H1 (cell line): Measurements from ENCODE around the gene PCTP. TPM values are rescaled to one million over a fixed set of nuclear protein-coding genes. Genes with fewer than 3 reads are reported as not detected.

ENCODE experiments used
- ATF2 ChIP-seq: IDR thresholded peaks from 2 replicates; pipeline ENCODE4 v1.6.1; 2012; ENCODE audit warnings: low read length, inconsistent platforms
- BACH1 ChIP-seq: IDR thresholded peaks from 2 replicates; pipeline ENCODE4 v1.6.1; 2012; ENCODE audit warnings: low read length, improper control_type of control experiment
- CBX8 ChIP-seq: fragments of 300-800, 300-1000 bp; sonication (generic); IDR thresholded peaks from 2 replicates; pipeline ENCODE4 v1.7.1; 2016; ENCODE audit warnings: low read depth, low read length, borderline replicate concordance
- SRF ChIP-seq: IDR thresholded peaks from 2 replicates; pipeline ENCODE4 v1.6.1; 2011; ENCODE audit warnings: mild to moderate bottlenecking, low read depth, low read length, moderate library complexity
- polyA plus RNA-seq, 7 experiments: library from polyadenylated mRNA; depleted of rRNA in 3 of 7; stranded (reverse) in 5 of 7; unstranded in 2 of 7; fragments of >200 nt in 5 of 7; fragments of 200-250 nt in 2 of 7; gene quantifications; 1 replicate in 5 of 7; 2 replicates in 1 of 7; 4 replicates in 1 of 7; pipeline versions ENCODE4 v1.2.1 to v1.2.3, GENCODE V29; 2011 to 2013; ENCODE audit warnings: missing spikeins in 2 of 7, mixed read lengths in 2 of 7
- total RNA-seq: library from RNA; stranded (reverse); fragmentation: NEBNext Ultra II Directional; extraction: Animal tissue kit (Norgen Biotek cat#: 25700); gene quantifications from 2 replicates; pipeline ENCODE4 v1.2.1, GENCODE V29; 2021

PCTP gene
- total and polyA plus RNA-seq, 2 of the 8 experiments (the other 6 are each of a cell fraction or from before 2014, with no cell fraction given), result 14.1 to 14.6 TPM

DNA sequence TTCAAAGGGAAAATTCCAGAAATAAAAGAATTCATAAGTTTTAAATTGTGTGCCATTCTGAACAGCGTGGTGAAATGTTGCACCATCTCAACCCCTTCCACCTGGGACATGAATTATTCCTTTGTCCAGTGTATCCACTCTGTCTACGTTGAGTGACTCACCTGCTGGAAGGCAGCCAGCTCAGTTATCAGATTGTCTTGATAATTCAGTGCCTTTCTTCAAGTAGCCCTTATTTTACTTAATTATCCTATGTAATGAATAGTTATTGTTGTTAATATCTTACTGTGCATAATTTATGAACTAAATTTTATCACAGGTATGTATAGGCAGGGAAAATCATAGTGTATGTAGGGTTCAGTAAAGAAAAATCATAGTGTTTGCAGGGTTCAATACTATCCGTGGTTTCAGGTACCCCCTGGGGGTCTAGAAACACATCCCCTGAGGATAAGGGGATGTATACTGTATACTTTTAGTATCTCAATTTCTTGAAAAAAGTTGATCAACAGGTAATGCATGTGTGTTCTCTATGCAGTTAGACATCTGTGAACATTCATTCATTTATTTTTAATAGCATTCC, 7.7 kb upstream of the PCTP start (continued):
- TF ChIP-seq CBX8 (no peak), SRF (no peak), ATF2 (no peak), BACH1 (no peak)
- TF ChIP-seq, all 59 proteins: peak for 0
